Ectodermal cell (in vitro differentiated cells): ENCODE measurements around the gene PKMYT1.
"Not testable (repeated sequence)": the region's sequence is repeated elsewhere in the genome, so short reads cannot be mapped to it uniquely, and the experiment has no call there.

Experiments used
- H3K27ac ChIP-seq: 2 replicates; pipeline ENCODE4 v1.7.0; 2013; ENCODE audit warnings: mild to moderate bottlenecking, low read depth, low read length; ENCODE audit not compliant: insufficient read depth, poor library complexity, severe bottlenecking
- H3K27me3 ChIP-seq: 2 replicates; pipeline ENCODE4 v1.7.0; 2013; ENCODE audit warnings: mild to moderate bottlenecking, low read length; ENCODE audit not compliant: insufficient read depth, control insufficient read depth, poor library complexity, severe bottlenecking
- H3K36me3 ChIP-seq: one replicate; pipeline ENCODE4 v1.7.0; 2013; ENCODE audit warnings: low read length; ENCODE audit not compliant: control insufficient read depth, insufficient read depth
- H3K4me1 ChIP-seq: one replicate; pipeline ENCODE4 v1.7.0; 2013; ENCODE audit warnings: low read length; ENCODE audit not compliant: control insufficient read depth, insufficient read depth
- H3K4me3 ChIP-seq: 2 replicates; pipeline ENCODE4 v1.7.0; 2013; ENCODE audit warnings: low read depth, low read length, control low read depth; ENCODE audit not compliant: insufficient read depth
- H3K9me3 ChIP-seq: 2 replicates; pipeline ENCODE4 v1.7.0; 2013; ENCODE audit warnings: mild to moderate bottlenecking, low read length, moderate library complexity; ENCODE audit not compliant: control insufficient read depth
- WGBS, 2 experiments: methylation state at CpG; one replicate each; pipeline ENCODE4 v1.1.7; 2013; ENCODE audit warnings: missing lambda C conversion rate in 2 of 2; 5-methylcytosine and 5-hydroxymethylcytosine counted together

The PKMYT1 gene

DNA sequence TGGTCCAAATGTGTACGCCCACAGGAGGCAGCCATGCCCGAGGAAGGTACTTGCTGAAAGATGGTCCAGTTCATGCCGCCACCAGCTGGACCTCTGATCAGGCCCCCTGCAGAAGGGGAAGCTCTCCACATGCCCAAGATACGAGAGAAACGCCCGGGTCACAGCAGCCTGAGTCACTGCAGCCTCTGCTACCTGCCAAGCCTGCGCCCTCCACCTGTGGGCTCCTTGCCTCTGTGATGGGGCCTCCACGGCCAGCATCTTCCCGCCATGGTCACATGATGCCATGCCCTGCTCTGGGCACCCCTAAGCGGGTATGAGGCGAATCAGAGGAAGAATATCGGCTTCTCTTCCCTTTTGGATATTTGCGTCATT, 29.9 kb downstream of the PKMYT1 start:
- Histone ChIP-seq H3K4me3 (no peak overlapping the region), H3K27me3 (no peaks in the 10 kb centered on the region), H3K9me3 (no peaks in the 10 kb centered on the region), H3K36me3 (no peaks in the 10 kb centered on the region), H3K27ac (no peak overlapping the region), H3K4me1 (peaks cover 3% of the 10 kb centered on the region)
- WGBS, 2 experiments: 95 to 96% methylated on average over 13 of the region's 13 CpGs

GRCh38 chr16:2949705-2950352, 30.4 kb downstream of the PKMYT1 start:
- WGBS, 2 experiments: 94 to 95% methylated on average over 19 of the region's 19 CpGs
- no peak overlapping the region for H3K4me3 ChIP-seq
- no peaks in the 10 kb centered on the region for H3K36me3 ChIP-seq
- no peaks in the 10 kb centered on the region for H3K9me3 ChIP-seq
- no peaks in the 10 kb centered on the region for H3K4me1 ChIP-seq
- no peak overlapping the region for H3K27ac ChIP-seq
- H3K27me3 ChIP-seq: no peaks in the 10 kb centered on the region

- no peaks in the 10 kb centered on the region for H3K4me1 ChIP-seq
- 92 to 94% methylated on average over 36 of the region's 36 CpGs for WGBS, 2 experiments
- no peaks in the 10 kb centered on the region for H3K36me3 ChIP-seq
- no peaks in the 10 kb centered on the region for H3K27me3 ChIP-seq
- no peak overlapping the region for H3K4me3 ChIP-seq
- H3K9me3 ChIP-seq: no peaks in the 10 kb centered on the region
- H3K27ac ChIP-seq: no peak overlapping the region
Measured at GRCh38 chr16:2948807-2949704, 31.2 kb downstream of the PKMYT1 start.

GRCh38 chr16:2946649-2947048, 33.6 kb downstream of the PKMYT1 start:
- Histone ChIP-seq H3K36me3 (no peaks in the 10 kb centered on the region), H3K4me3 (no peak overlapping the region), H3K9me3 (no peaks in the 10 kb centered on the region), H3K27me3 (no peaks in the 10 kb centered on the region), H3K4me1 (no peaks in the 10 kb centered on the region), H3K27ac (no peak overlapping the region)
- WGBS, 2 experiments: 93 to 98% methylated on average over 4 of the region's 4 CpGs

DNA sequence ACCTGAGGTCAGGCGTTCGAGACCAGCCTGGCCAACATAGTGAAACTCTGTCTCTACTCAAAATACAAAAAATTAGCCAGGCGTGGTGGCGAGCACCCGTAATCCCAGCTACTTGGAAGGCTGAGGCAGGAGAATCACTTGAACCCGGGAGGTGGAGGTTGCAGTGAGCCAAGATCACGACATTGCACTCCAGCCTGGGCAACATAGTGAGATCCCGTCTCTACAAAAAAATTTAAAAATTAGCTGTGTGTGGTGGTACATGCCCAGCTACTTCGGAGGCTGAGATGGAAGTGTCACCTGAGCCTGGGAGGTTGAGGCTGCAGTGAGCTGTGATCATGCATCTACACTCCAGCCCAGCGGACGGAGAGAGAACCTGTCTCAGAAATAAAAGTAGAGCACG, 36.5 kb downstream of the PKMYT1 start:
- 86 to 87% methylated on average over 12 of the region's 12 CpGs for WGBS, 2 experiments

DNA sequence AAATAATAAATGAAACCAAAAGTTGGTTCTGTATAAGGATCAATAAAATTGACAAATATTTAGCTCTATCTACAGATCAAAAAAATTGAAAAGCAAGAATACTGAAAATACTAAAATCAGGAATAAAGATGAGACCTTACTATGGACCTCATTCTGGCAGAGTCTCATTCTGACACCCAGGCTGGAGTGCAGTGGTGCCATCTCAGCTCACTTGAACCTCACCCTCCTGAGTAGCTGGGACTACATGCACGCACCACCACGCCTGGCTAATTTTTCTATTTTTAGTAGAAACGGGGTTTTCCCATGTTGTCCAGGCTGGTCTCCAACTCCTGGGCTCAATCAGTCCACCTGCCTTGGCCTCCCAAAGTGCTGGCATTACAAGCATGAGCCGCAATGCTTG, 38.2 kb downstream of the PKMYT1 start:
- no peak overlapping the region for H3K27ac ChIP-seq
- H3K4me1 ChIP-seq: no peaks in the 10 kb centered on the region
- no peaks in the 10 kb centered on the region for H3K9me3 ChIP-seq
- no peak overlapping the region for H3K4me3 ChIP-seq
- H3K27me3 ChIP-seq: no peaks in the 10 kb centered on the region
- H3K36me3 ChIP-seq: peaks cover 14% of the 10 kb centered on the region
- WGBS, 2 experiments: 91 to 95% methylated on average over 4 of the region's 4 CpGs

More for the DNA sequence above, 36.5 kb downstream of the PKMYT1 start:
- not testable (repeated sequence) for H3K27ac ChIP-seq, H3K27me3 ChIP-seq, H3K9me3 ChIP-seq, H3K4me3 ChIP-seq, H3K4me1 ChIP-seq
- peaks cover 11% of the 10 kb centered on the region for H3K36me3 ChIP-seq

GRCh38 chr16:2939968-2940367, 40.3 kb downstream of the PKMYT1 start:
- Histone ChIP-seq H3K27ac (no peak overlapping the region), H3K4me3 (no peak overlapping the region), H3K27me3 (no peaks in the 10 kb centered on the region), H3K4me1 (no peaks in the 10 kb centered on the region), H3K9me3 (no peaks in the 10 kb centered on the region), H3K36me3 (peaks cover 14% of the 10 kb centered on the region)
- 95 to 98% methylated on average over 2 of the region's 2 CpGs for WGBS, 2 experiments

GRCh38 chr16:2938206-2938605, 42.0 kb downstream of the PKMYT1 start:
- H3K27ac ChIP-seq: no peak overlapping the region
- WGBS, 2 experiments: 96% methylated on average over 12 of the region's 12 CpGs
- no peaks in the 10 kb centered on the region for H3K4me1 ChIP-seq
- H3K9me3 ChIP-seq: no peaks in the 10 kb centered on the region
- H3K27me3 ChIP-seq: no peaks in the 10 kb centered on the region
- no peak overlapping the region for H3K4me3 ChIP-seq
- peaks cover 14% of the 10 kb centered on the region for H3K36me3 ChIP-seq

DNA sequence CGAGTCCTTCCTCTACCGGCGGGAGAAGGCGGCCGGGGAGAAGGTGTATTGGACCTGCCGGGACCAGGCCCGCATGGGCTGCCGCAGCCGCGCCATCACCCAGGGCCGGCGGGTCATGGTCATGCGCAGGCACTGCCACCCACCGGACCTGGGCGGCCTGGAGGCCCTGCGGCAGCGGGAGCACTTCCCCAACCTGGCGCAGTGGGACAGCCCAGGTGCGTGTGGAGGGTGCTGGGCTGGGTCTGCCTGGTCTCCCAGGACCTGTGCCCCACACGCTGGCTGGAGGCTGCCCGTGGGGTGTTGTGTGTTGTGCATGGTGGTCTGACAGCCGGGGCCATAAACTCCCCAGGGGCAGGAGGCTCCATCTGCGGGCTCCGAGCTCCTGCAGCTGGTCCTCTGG, 43.1 kb downstream of the PKMYT1 start:
- H3K27ac ChIP-seq: no peak overlapping the region
- WGBS, 2 experiments: 95 to 96% methylated on average over 24 of the region's 24 CpGs
- no peaks in the 10 kb centered on the region for H3K9me3 ChIP-seq
- no peaks in the 10 kb centered on the region for H3K27me3 ChIP-seq
- H3K36me3 ChIP-seq: peaks cover 14% of the 10 kb centered on the region
- no peak overlapping the region for H3K4me3 ChIP-seq
- H3K4me1 ChIP-seq: no peaks in the 10 kb centered on the region

- Histone ChIP-seq H3K4me3 (no peak overlapping the region), H3K4me1 (no peaks in the 10 kb centered on the region), H3K36me3 (peaks cover 14% of the 10 kb centered on the region), H3K27me3 (no peaks in the 10 kb centered on the region), H3K9me3 (no peaks in the 10 kb centered on the region), H3K27ac (no peak overlapping the region)
- WGBS, 2 experiments: 92 to 93% methylated on average over 22 of the region's 22 CpGs
Measured at GRCh38 chr16:2936436-2937011, 43.7 kb downstream of the PKMYT1 start.
